Cardiac muscle cell (in vitro differentiated cells and primary cell): ENCODE results near the gene CRMP1. TPM values are rescaled to one million over a fixed set of nuclear protein-coding genes. Genes with fewer than 3 reads are reported as not detected.

Experiments
- DNase-seq, 2 donors: peaks; one replicate each; pipeline versions ENCODE4 v3.0.0 to v3.0.0-alpha.2; 2010 to 2017; ENCODE audit warnings: low read depth in 1 of 2, low spot score in 1 of 2
- H3K27ac ChIP-seq: fragments of 200-600 bp; sonication (generic); 2 replicates; pipeline ENCODE4 v1.5.1; 2016
- H3K27me3 ChIP-seq: fragments of 200-600 bp; sonication (generic); 2 replicates; pipeline ENCODE4 v1.6.0; 2016; ENCODE audit warnings: control low read depth
- H3K36me3 ChIP-seq: fragments of 200-600 bp; sonication (generic); 2 replicates; pipeline ENCODE4 v1.5.1; 2016; ENCODE audit warnings: control low read depth
- H3K4me1 ChIP-seq: fragments of 200-600 bp; sonication (generic); 2 replicates; pipeline ENCODE4 v1.8.1; 2017; ENCODE audit warnings: low read depth, mild to moderate bottlenecking, mixed run types
- H3K4me3 ChIP-seq: fragments of 200-600 bp; sonication (generic); 2 replicates; pipeline ENCODE4 v1.5.1; 2016; ENCODE audit warnings: mild to moderate bottlenecking
- H3K9me3 ChIP-seq: fragments of 200-600 bp; sonication (generic); 2 replicates; pipeline ENCODE4 v1.5.1; 2017; ENCODE audit warnings: low read depth, mild to moderate bottlenecking, control low read depth
- CTCF ChIP-seq: IDR thresholded peaks from 2 replicates; pipeline ENCODE4 v1.5.1; 2012; ENCODE audit warnings: low read depth, mild to moderate bottlenecking, low read length
- polyA plus RNA-seq: library from polyadenylated mRNA; unstranded; fragments of >200 nt; fragmentation: Nextera tagmentation; extraction: Ambion mirVana; gene quantifications from 2 replicates; pipeline ENCODE4 v1.2.1, GENCODE V29; 2016
- total RNA-seq: library from RNA; depleted of rRNA; stranded (reverse); fragments of >200 nt; gene quantifications from 2 replicates; pipeline ENCODE4 v1.2.3, GENCODE V29; 2016

Gene CRMP1
- total and polyA plus RNA-seq, 2 experiments from 2014 or later, result 7.7 to 9.4 TPM

- Histone ChIP-seq H3K4me1 (no peaks in the 10 kb centered on the region), H3K27me3 (peaks cover 43% of the 10 kb centered on the region), H3K36me3 (no peaks in the 10 kb centered on the region), H3K9me3 (no peaks in the 10 kb centered on the region), H3K4me3 (no peak overlapping the region), H3K27ac (no peak overlapping the region)
- no peak for TF ChIP-seq CTCF
- no peak for DNase-seq
Observed at GRCh38 chr4:5900844-5901243, 8.0 kb upstream of the CRMP1 start.

GRCh38 chr4:5899881-5900280 is 7.0 kb upstream of the CRMP1 start:
- Histone ChIP-seq H3K27me3 (peaks cover 43% of the 10 kb centered on the region), H3K4me1 (no peaks in the 10 kb centered on the region)
- TF ChIP-seq CTCF, result no peak

GRCh38 chr4:5899396-5899795 is 6.5 kb upstream of the CRMP1 start:
- Histone ChIP-seq H3K27me3 (peaks cover 48% of the 10 kb centered on the region), H3K4me1 (no peaks in the 10 kb centered on the region), H3K4me3 (no peak overlapping the region), H3K27ac (no peak overlapping the region), H3K9me3 (no peaks in the 10 kb centered on the region), H3K36me3 (no peaks in the 10 kb centered on the region)
- no peak for TF ChIP-seq CTCF
- no peak for DNase-seq

More at GRCh38 chr4:5899881-5900280, 7.0 kb upstream of the CRMP1 start:
- Histone ChIP-seq H3K36me3 (no peaks in the 10 kb centered on the region), H3K4me3 (no peak overlapping the region), H3K9me3 (no peaks in the 10 kb centered on the region), H3K27ac (no peak overlapping the region)
- DNase-seq, result no peak

- peaks cover 64% of the 10 kb centered on the region for H3K27me3 ChIP-seq
Observed at GRCh38 chr4:5897674-5898073, 4.8 kb upstream of the CRMP1 start.

GRCh38 chr4:5895287-5895686 is 2.4 kb upstream of the CRMP1 start:
- H3K36me3 ChIP-seq, result no peaks in the 10 kb centered on the region
- no peaks in the 10 kb centered on the region for H3K9me3 ChIP-seq
- no peak overlapping the region for H3K27ac ChIP-seq
- no peak for TF ChIP-seq CTCF
- H3K4me1 ChIP-seq, result no peaks in the 10 kb centered on the region
- H3K27me3 ChIP-seq, result peaks cover 86% of the 10 kb centered on the region
- no peak overlapping the region for H3K4me3 ChIP-seq
- peak in 1 of 2 donors; percentile 53 for DNase-seq

More at GRCh38 chr4:5897674-5898073, 4.8 kb upstream of the CRMP1 start:
- no peak for DNase-seq
- no peak overlapping the region for H3K4me3 ChIP-seq
- H3K9me3 ChIP-seq, result no peaks in the 10 kb centered on the region
- no peaks in the 10 kb centered on the region for H3K36me3 ChIP-seq
- TF ChIP-seq CTCF, result no peak
- H3K4me1 ChIP-seq, result no peaks in the 10 kb centered on the region
- no peak overlapping the region for H3K27ac ChIP-seq

- Histone ChIP-seq H3K9me3 (no peaks in the 10 kb centered on the region), H3K27ac (no peak overlapping the region), H3K4me1 (no peaks in the 10 kb centered on the region), H3K4me3 (no peak overlapping the region), H3K27me3 (peaks cover 90% of the 10 kb centered on the region), H3K36me3 (no peaks in the 10 kb centered on the region)
- no peak for TF ChIP-seq CTCF
- DNase-seq, result no peak
Observed at GRCh38 chr4:5894266-5894665, 1.4 kb upstream of the CRMP1 start.
